HG03460 (cell line): ENCODE results near the gene ZNF821.
A peak's percentile ranks its signal among the peaks of the same experiment; 100 is the strongest.
"Not testable (repeated sequence)": the region's sequence is repeated elsewhere in the genome, so short reads cannot be mapped to it uniquely, and the experiment has no call there.

ENCODE experiments used
- ATAC-seq: cut with Tn5 transposase; IDR thresholded peaks from one replicate; pipeline ENCODE4 v1.9.1; 2021; ENCODE audit not compliant: unreplicated experiment

The ZNF821 gene

GRCh38 chr16:71903608-71904007, 19.6 kb upstream of the ZNF821 start:
- ATAC-seq = no peak

GRCh38 chr16:71902656-71903365, 18.8 kb upstream of the ZNF821 start:
- ATAC-seq = no peak

- no peak for ATAC-seq
Observed at GRCh38 chr16:71899171-71899570, 15.2 kb upstream of the ZNF821 start.

- no peak for ATAC-seq
Observed at GRCh38 chr16:71896764-71897368, 12.9 kb upstream of the ZNF821 start.

GRCh38 chr16:71895679-71896365, 11.8 kb upstream of the ZNF821 start:
- ATAC-seq = peak; percentile 23

- peak; percentile 74 for ATAC-seq
Observed at GRCh38 chr16:71894921-71895678, 11.1 kb upstream of the ZNF821 start, which contains the start of gene IST1. Gene IST1, plus strand, starts transcription at chr16:71895531. Its CDS starts 20,110 bp downstream, at chr16:71915641.

GRCh38 chr16:71894229-71894920, 10.4 kb upstream of the ZNF821 start:
- peak; percentile 24 for ATAC-seq

GRCh38 chr16:71893888-71894228, 9.9 kb upstream of the ZNF821 start:
- ATAC-seq = no peak

- no peak for ATAC-seq
Observed at GRCh38 chr16:71889147-71889546, 5.2 kb upstream of the ZNF821 start.

GRCh38 chr16:71885261-71885650, 1.3 kb upstream of the ZNF821 start:
- no peak for ATAC-seq

GRCh38 chr16:71883168-71883848, 674 bp downstream of the ZNF821 start:
- peak; percentile 41 for ATAC-seq

GRCh38 chr16:71882505-71883167, 1.3 kb downstream of the ZNF821 start:
- ATAC-seq = peak; percentile 47

GRCh38 chr16:71880176-71880575, 3.8 kb downstream of the ZNF821 start:
- ATAC-seq = no peak

GRCh38 chr16:71878911-71879310, 5.1 kb downstream of the ZNF821 start:
- ATAC-seq = no peak

- no peak for ATAC-seq
Observed at GRCh38 chr16:71873199-71873598, 10.8 kb downstream of the ZNF821 start.

GRCh38 chr16:71870818-71871217, 13.2 kb downstream of the ZNF821 start:
- no peak for ATAC-seq

- no peak for ATAC-seq
Observed at GRCh38 chr16:71869089-71869488, 14.9 kb downstream of the ZNF821 start.

GRCh38 chr16:71867939-71868338, 16.0 kb downstream of the ZNF821 start:
- no peak for ATAC-seq

- not testable (repeated sequence) for ATAC-seq
Observed at GRCh38 chr16:71867175-71867574, 16.8 kb downstream of the ZNF821 start.
